ENCODE measurements around the gene CD79A.

CD79A gene

GRCh38 chr19:41883463-41883820, 6.4 kb downstream of the CD79A start:
- peak overlapping the region; percentile 61 for H3K4me3 ChIP-seq (ENCODE audit: low read depth, low read length)
- no peak for DNase-seq (ENCODE audit: low read depth)
- TF ChIP-seq, protein P1, sequence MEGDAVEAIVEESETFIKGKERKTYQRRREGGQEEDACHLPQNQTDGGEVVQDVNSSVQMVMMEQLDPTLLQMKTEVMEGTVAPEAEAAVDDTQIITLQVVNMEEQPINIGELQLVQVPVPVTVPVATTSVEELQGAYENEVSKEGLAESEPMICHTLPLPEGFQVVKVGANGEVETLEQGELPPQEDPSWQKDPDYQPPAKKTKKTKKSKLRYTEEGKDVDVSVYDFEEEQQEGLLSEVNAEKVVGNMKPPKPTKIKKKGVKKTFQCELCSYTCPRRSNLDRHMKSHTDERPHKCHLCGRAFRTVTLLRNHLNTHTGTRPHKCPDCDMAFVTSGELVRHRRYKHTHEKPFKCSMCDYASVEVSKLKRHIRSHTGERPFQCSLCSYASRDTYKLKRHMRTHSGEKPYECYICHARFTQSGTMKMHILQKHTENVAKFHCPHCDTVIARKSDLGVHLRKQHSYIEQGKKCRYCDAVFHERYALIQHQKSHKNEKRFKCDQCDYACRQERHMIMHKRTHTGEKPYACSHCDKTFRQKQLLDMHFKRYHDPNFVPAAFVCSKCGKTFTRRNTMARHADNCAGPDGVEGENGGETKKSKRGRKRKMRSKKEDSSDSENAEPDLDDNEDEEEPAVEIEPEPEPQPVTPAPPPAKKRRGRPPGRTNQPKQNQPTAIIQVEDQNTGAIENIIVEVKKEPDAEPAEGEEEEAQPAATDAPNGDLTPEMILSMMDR (IDR thresholded peaks at IDR 0.05; ENCODE audit: low read depth, low read length, missing control alignments), result no peak
- in situ Hi-C loops (cut with HindIII; ENCODE audit: low sequenced_read_pairs), result no loop called here

- TF ChIP-seq, protein P1 (IDR thresholded peaks at IDR 0.05; ENCODE audit: low read depth, low read length, missing control alignments), result peak; percentile 8
- in situ Hi-C loops (cut with HindIII; ENCODE audit: low sequenced_read_pairs), result no loop called here
- DNase-seq (ENCODE audit: low read depth), result peak; percentile 85
- peak overlapping the region; percentile 61 for H3K4me3 ChIP-seq (ENCODE audit: low read depth, low read length)
These were observed 7.0 kb downstream of the CD79A start for GRCh38 chr19:41883821-41884733.

GRCh38 chr19:41886761-41887710, 10.0 kb downstream of the CD79A start:
- DNase-seq (ENCODE audit: low read depth), result no peak
- TF ChIP-seq, protein P1 (IDR thresholded peaks at IDR 0.05; ENCODE audit: low read depth, low read length, missing control alignments), result no peak
- in situ Hi-C loops (cut with HindIII; ENCODE audit: low sequenced_read_pairs), result no loop called here
- H3K4me3 ChIP-seq (ENCODE audit: low read depth, low read length), result no peak overlapping the region

- in situ Hi-C loops (cut with HindIII; ENCODE audit: low sequenced_read_pairs), result no loop called here
- TF ChIP-seq, protein P1 (IDR thresholded peaks at IDR 0.05; ENCODE audit: low read depth, low read length, missing control alignments), result peak; percentile 12
- no peak overlapping the region for H3K4me3 ChIP-seq (ENCODE audit: low read depth, low read length)
- DNase-seq (ENCODE audit: low read depth), result peak; percentile 11
These were observed 10.8 kb downstream of the CD79A start for GRCh38 chr19:41887711-41888382.

GRCh38 chr19:41888926-41889325, 11.8 kb downstream of the CD79A start:
- no peak for DNase-seq (ENCODE audit: low read depth)

More at GRCh38 chr19:41888926-41889325, 11.8 kb downstream of the CD79A start:
- TF ChIP-seq, protein P1 (IDR thresholded peaks at IDR 0.05; ENCODE audit: low read depth, low read length, missing control alignments), result no peak
- in situ Hi-C loops (cut with HindIII; ENCODE audit: low sequenced_read_pairs), result no loop called here
- no peak overlapping the region for H3K4me3 ChIP-seq (ENCODE audit: low read depth, low read length)

Measured in astrocyte of the cerebellum (primary cell).